NCI-H226 (cell line): ENCODE results near the gene CDHR5.

ENCODE experiments used
- DNase-seq: peaks from one replicate; pipeline ENCODE4 v3.0.0-alpha.2; 2015

Gene CDHR5

GRCh38 chr11:620935-621814 lies 3.6 kb downstream of the CDHR5 start:
- DNase-seq: no peak

- DNase-seq: no peak
Observed at GRCh38 chr11:620201-620600, 4.6 kb downstream of the CDHR5 start.

- no peak for DNase-seq
Observed at GRCh38 chr11:619628-620050, 5.1 kb downstream of the CDHR5 start.

- no peak for DNase-seq
Observed at GRCh38 chr11:618856-619627, 5.7 kb downstream of the CDHR5 start.

GRCh38 chr11:617912-618682 lies 6.7 kb downstream of the CDHR5 start:
- no peak for DNase-seq

- DNase-seq: no peak
Observed at GRCh38 chr11:617199-617911, 7.4 kb downstream of the CDHR5 start.

GRCh38 chr11:616320-617198 lies 8.2 kb downstream of the CDHR5 start:
- no peak for DNase-seq

- DNase-seq: peak; percentile 86
Observed at GRCh38 chr11:615504-616319, 9.0 kb downstream of the CDHR5 start, which contains the start of gene IRF7. Gene IRF7 (minus strand): TSS chr11:615950. CDS start chr11:615364, 586 bp downstream.

GRCh38 chr11:614623-615503 lies 9.9 kb downstream of the CDHR5 start:
- no peak for DNase-seq

- DNase-seq: no peak
Observed at GRCh38 chr11:614021-614622, 10.6 kb downstream of the CDHR5 start.

GRCh38 chr11:613369-613968 lies 11.3 kb downstream of the CDHR5 start:
- peak; percentile 18 for DNase-seq

GRCh38 chr11:612961-613300 lies 11.8 kb downstream of the CDHR5 start:
- no peak for DNase-seq

GRCh38 chr11:612201-612960 lies 12.4 kb downstream of the CDHR5 start:
- peak; percentile 16 for DNase-seq

- no peak for DNase-seq
Observed at GRCh38 chr11:611001-611996, 13.5 kb downstream of the CDHR5 start.

- no peak for DNase-seq
Observed at GRCh38 chr11:610146-610801, 14.5 kb downstream of the CDHR5 start.

GRCh38 chr11:609341-609811 lies 15.4 kb downstream of the CDHR5 start:
- DNase-seq: no peak
